ENCODE data around the gene RERE.

DNA sequence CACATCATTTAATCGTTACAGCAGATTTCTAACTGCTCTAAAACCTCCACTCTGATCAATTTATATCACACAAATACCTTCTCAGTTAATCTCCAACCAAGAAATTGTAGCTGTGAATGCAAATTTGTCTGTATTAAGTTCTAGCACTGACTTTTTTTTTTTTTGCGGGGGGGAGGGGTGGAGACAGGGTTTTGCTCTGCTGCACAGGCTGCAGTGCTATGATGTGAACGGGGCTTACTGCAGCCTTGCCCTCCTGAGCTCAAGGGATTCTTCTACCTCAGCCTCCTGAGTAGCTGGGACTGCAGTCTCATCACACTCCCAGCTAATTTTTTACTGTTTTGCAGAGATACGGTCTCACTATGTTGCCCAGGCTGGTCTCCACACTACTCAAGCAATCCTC is 163.6 kb downstream of the RERE start:
- no peak for TF ChIP-seq ATF1 (CRISPR knock-in tag; IDR thresholded peaks at IDR 0.05)
- TF ChIP-seq, protein P1, sequence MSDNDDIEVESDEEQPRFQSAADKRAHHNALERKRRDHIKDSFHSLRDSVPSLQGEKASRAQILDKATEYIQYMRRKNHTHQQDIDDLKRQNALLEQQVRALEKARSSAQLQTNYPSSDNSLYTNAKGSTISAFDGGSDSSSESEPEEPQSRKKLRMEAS (CRISPR knock-in tag; IDR thresholded peaks at IDR 0.05): no peak
- TF ChIP-seq, protein P2, sequence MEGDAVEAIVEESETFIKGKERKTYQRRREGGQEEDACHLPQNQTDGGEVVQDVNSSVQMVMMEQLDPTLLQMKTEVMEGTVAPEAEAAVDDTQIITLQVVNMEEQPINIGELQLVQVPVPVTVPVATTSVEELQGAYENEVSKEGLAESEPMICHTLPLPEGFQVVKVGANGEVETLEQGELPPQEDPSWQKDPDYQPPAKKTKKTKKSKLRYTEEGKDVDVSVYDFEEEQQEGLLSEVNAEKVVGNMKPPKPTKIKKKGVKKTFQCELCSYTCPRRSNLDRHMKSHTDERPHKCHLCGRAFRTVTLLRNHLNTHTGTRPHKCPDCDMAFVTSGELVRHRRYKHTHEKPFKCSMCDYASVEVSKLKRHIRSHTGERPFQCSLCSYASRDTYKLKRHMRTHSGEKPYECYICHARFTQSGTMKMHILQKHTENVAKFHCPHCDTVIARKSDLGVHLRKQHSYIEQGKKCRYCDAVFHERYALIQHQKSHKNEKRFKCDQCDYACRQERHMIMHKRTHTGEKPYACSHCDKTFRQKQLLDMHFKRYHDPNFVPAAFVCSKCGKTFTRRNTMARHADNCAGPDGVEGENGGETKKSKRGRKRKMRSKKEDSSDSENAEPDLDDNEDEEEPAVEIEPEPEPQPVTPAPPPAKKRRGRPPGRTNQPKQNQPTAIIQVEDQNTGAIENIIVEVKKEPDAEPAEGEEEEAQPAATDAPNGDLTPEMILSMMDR (IDR thresholded peaks at IDR 0.05): no peak
- no peak for TF ChIP-seq SP1 (CRISPR knock-in tag; conservative IDR thresholded peaks at IDR 0.05)
- TF ChIP-seq, protein P3, sequence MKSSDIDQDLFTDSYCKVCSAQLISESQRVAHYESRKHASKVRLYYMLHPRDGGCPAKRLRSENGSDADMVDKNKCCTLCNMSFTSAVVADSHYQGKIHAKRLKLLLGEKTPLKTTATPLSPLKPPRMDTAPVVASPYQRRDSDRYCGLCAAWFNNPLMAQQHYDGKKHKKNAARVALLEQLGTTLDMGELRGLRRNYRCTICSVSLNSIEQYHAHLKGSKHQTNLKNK (CRISPR knock-in tag; IDR thresholded peaks at IDR 0.05): no peak
- TF ChIP-seq SMAD3 (CRISPR knock-in tag; IDR thresholded peaks at IDR 0.05; ENCODE audit: borderline replicate concordance): no peak

Measured in WTC11 (cell line).